NT2/D1 (cell line): ENCODE results near the gene POLR2J2.
"Not testable (repeated sequence)": the region's sequence is repeated elsewhere in the genome, so short reads cannot be mapped to it uniquely, and the experiment has no call there.

Source experiments
- DNase-seq: peaks from one replicate; pipeline ENCODE4 v3.0.0-alpha.2; 2011; ENCODE audit warnings: low read depth, low spot score
- H3K27me3 ChIP-seq: 2 replicates; pipeline ENCODE4 v1.6.0; 2011; ENCODE audit warnings: mild to moderate bottlenecking; ENCODE audit not compliant: insufficient read length, insufficient read depth
- H3K36me3 ChIP-seq: 2 replicates; pipeline ENCODE4 v1.6.1; 2011; ENCODE audit warnings: mild to moderate bottlenecking, low read length, mixed read lengths; ENCODE audit not compliant: insufficient read depth, insufficient read length
- H3K4me1 ChIP-seq: 2 replicates; pipeline ENCODE4 v1.5.1; 2011; ENCODE audit not compliant: insufficient read depth, insufficient read length
- H3K4me3 ChIP-seq: 2 replicates; pipeline ENCODE4 v1.5.1; 2011; ENCODE audit warnings: low read depth; ENCODE audit not compliant: insufficient read length
- H3K9ac ChIP-seq: 2 replicates; pipeline ENCODE4 v1.6.0; 2011; ENCODE audit warnings: low read depth; ENCODE audit not compliant: insufficient read length
- H3K9me3 ChIP-seq: 2 replicates; pipeline ENCODE4 v1.5.1; 2011; ENCODE audit warnings: mild to moderate bottlenecking, low read length; ENCODE audit not compliant: insufficient read depth

The POLR2J2 gene

DNA sequence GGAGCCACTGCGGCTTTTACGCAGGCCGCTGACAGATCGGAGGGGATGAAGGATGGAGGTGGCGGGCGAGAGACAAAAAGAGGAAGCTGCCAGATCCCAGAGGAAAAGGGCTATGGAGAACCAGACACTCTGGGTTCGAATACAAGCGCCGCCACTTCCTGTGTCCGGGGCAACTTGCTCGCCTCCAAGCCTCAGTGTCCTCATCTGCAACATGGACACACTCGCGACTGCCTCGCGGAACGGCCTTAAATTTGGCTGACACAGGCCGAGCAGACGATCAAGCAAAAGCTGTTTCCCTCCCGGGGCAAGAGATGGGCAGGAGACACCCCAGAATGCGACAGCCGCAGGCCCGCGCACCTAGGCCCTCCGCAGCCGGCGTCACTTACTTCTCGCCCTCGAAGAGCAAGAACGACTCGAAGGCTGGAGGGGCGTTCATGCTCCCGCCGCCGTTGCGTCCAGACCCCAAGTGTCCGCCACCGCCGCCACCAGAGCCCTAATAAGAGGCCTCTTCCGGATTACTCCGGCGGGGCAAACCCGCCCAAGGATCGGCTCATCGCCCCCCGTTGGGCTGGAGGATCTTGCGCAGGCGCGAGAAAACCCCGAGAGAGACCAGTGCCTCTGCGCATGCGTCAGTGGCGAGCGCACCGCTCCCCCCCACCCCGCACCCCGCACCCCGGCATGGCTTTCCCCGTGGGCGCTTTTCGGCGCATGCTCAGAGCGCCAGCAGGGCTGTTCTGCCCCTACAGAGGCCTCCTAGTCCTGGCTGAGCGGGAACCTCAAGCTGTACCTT is at the start of gene POLR2J2:
POLR2J2 (minus strand) TSS at position 498 of the 790 bp plus-strand sequence; CDS start at position 436, 62 bp downstream.
- H3K9ac ChIP-seq, H3K27me3 ChIP-seq, DNase-seq, H3K36me3 ChIP-seq, H3K4me3 ChIP-seq, H3K4me1 ChIP-seq, H3K9me3 ChIP-seq: not testable (repeated sequence)

DNA sequence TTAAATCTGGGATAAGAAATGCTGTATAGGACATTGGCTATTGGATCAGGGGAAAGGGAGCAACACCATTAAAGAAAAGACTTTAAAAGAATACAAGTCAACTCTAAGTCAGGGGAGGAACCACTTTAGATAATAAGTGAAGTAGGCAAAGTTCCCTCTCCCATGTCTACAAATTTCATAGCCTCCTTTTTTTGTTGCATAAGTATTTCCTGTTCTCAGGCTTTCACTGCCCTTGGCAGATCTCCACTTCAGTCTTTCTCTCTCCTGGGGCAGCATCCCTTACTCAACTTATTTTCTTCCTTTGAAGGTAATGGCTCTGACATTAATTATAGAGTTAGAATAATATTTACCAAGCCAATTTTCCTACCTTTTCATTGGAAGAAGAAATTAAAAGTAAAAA is 47.0 kb upstream of the POLR2J2 start:
- not testable (repeated sequence) for H3K9ac ChIP-seq, H3K4me3 ChIP-seq, H3K27me3 ChIP-seq, H3K9me3 ChIP-seq, DNase-seq, H3K4me1 ChIP-seq, H3K36me3 ChIP-seq

DNA sequence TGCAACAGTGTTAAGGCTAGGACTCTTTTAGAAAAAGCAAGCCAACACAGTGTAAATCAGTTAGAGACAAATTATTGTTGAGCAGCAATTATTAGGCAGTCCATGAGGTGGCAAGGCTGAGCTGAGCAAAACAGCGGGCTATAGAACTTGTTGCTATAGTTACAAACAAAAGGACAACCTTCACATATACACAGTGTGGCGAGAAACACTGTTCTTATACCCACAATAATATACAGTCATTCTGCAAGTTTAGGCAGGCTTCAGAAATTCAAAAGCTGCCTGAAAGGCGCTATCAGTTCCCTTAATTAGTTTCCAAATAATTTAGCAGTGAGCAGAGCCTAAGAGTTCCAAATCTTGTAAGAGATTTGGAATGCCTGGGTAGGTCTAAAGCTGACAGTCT is 44.3 kb upstream of the POLR2J2 start:
- H3K9ac ChIP-seq, H3K4me1 ChIP-seq, H3K36me3 ChIP-seq, H3K4me3 ChIP-seq, DNase-seq, H3K27me3 ChIP-seq, H3K9me3 ChIP-seq: not testable (repeated sequence)

DNA sequence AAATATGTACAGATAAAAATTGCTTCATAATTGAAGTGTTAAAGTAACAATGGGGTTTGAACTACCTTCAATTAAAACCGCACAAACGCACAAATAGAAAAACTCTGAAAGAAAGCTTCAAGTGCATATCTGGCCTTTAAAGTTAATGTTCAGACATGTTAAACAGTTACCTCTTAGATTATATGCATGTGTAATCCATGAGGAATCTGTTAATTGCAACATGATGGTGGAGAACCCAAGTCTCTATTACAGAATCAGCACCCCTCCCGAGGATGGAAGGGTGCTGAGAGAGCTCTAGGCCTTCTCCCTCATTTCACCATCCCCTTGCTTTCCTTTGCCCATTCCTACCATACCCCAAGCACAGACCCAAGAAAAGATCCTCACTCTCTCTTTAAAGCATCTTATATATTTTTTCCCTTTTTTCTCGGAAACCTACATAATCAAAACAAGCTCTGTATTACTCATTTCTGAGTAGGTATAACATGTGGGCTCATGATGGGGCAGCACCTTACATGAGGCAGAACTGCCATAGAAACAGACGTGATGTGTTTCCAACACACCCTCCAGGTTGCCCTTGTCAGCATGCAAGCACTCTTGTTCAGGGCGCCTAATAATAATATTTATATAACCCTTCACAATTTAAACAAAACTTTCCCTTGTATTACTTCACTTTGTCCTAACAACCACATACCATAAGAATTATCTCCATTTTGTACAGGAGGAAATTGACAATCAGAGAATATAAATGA is 43.5 kb upstream of the POLR2J2 start:
- H3K4me3 ChIP-seq, H3K9me3 ChIP-seq, H3K27me3 ChIP-seq, DNase-seq, H3K4me1 ChIP-seq, H3K36me3 ChIP-seq, H3K9ac ChIP-seq: not testable (repeated sequence)

DNA sequence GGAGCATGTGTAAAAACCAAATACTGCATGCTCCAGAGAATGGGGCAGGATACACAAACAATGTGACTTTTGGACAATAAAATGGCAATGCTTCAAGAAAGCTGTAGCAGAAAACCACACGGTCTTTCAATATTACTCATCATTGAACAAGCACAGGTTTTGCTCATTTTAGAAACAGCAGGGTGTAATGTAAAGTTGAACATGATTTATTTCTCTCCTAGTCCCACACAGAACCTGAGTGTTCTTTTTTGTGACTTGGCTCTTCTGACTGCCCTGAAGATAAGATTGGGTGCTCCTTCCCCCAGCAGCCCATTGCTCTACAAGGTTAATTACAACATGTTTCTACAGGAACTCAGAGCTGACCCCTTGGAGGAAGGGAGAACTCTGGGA is 42.2 kb upstream of the POLR2J2 start:
- H3K9ac ChIP-seq, H3K27me3 ChIP-seq, H3K4me1 ChIP-seq, DNase-seq, H3K36me3 ChIP-seq, H3K4me3 ChIP-seq, H3K9me3 ChIP-seq: not testable (repeated sequence)

DNA sequence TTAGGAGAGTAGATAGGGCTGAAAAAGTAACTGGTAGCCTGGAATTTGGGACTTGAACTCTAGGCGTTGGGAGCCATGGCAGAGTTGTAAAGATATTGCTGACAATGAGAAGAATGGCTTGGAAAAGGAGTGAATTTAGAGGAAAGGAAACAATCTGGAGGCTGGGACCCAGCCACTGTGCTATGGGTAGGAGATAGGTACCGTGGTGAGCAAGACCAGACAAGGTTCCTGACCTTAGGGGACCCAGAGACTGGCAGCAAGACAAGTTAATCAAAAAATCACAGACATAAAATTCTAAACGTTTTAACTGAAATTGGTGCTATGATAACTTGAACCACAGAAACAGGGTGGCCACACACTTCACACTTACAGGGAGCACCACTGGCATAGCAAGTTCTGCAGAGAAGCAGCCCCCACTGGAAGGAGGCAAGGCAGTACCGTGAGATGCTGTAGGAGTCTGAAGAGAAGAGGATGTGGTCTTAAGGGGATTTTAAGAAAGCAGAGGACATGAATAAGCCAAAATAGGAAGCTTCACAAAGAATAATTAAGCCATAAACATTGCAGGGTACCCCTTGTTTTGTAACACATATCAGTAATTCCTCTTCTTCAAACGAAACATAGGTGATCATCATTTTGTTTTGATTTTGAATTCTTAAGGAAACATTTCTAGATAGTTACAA is 41.7 kb upstream of the POLR2J2 start:
- H3K36me3 ChIP-seq, H3K4me3 ChIP-seq, H3K27me3 ChIP-seq, H3K9ac ChIP-seq, H3K4me1 ChIP-seq, DNase-seq, H3K9me3 ChIP-seq: not testable (repeated sequence)

DNA sequence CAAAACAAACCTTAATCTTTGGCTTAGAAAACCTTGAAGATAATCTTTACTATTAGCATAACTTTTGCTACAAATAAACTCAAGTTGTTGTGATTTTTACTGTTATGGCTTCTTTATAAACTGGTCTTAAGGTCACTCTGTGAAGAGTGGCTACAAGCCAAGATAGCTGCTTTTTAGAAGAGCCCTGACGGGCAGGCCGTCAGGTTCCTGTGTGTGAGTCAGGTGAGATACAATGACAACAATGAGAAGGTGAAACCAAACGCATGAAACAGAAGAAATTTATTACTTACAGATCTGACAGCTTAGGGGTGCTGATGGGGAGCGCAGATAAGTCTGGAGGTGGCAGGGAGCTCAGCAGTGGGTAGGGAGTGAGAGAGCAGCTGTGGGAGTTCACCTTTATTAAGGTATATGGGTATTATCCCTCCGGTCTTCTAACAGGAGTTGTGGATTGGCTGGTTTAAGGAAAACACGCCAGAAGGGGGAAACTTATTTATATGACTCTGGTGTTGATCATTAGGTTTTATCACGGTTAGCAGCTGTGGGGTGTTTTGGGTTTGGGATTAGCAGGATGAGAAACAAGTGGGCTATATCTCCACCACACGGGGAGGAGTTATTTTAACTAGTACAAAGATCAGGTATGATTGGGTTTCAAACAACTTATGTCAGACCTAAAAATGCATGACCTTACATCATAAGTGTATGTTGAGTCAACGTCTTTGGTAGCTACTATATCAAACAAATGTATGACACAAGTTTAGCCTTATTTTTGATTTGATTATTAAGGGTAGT is 27.7 kb upstream of the POLR2J2 start:
- H3K27me3 ChIP-seq, H3K4me3 ChIP-seq, H3K9me3 ChIP-seq, H3K4me1 ChIP-seq, H3K9ac ChIP-seq, H3K36me3 ChIP-seq, DNase-seq: not testable (repeated sequence)

DNA sequence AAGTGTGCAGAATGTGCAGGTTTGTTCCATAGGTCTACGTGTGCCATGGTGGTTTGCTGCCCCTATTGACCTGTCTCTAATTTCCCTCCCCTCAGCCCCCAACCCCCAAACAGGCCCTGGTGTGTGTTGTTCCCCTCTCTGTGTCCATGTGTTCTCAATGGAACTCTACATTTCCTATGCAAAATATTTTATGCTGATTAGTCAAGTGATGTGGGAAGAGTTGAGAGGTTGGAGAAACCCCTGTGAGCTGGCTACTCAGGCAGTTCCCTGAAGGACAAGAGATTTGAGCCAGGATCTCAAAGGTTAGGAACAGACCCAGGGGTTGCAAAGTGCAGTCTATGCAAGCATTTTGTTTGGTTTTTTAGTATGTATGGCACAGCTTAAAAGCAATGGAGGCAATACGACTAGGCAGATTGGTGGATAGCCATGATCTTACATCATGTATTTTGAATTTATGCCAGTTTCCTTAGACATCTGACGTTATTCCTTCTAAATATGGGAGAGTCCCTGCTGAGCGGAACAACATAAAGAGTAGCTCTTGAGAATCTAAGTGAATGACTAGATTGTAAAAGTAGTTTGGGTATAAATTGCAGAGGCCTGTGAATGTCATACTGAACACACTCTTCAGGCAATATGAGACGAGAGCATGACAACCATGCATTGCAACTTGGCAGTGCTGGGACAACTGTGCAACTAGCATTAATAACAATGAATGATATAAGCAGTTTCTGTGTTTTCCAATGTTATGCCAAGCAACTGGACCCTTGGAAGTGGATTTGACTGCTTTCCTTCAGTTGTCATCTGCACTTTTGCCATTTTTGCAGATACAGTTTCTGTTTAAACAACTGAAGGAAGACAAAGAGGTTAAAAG is 26.4 kb upstream of the POLR2J2 start:
- H3K9ac ChIP-seq, H3K4me1 ChIP-seq, H3K36me3 ChIP-seq, H3K9me3 ChIP-seq, H3K27me3 ChIP-seq, DNase-seq, H3K4me3 ChIP-seq: not testable (repeated sequence)

DNA sequence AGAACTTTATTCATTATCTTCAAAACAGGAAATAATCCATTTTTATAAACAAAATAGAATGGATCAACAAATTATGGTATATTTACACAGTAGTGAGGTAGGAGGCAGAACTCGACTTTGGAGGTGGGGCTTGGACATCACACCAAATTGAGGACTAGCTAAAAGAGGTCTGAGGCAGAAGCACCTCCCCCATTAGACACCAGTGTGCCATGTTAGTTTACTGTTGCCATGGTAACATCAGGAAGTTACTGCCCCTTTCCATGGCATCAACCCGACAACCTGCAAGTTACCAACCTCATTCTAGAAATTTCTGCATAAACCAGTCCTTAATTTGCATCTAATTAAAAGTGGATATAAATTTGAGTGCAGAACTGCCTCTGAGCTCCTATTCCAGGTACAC is 24.5 kb upstream of the POLR2J2 start:
- not testable (repeated sequence) for H3K9me3 ChIP-seq, H3K4me3 ChIP-seq, DNase-seq, H3K9ac ChIP-seq, H3K4me1 ChIP-seq, H3K27me3 ChIP-seq, H3K36me3 ChIP-seq

DNA sequence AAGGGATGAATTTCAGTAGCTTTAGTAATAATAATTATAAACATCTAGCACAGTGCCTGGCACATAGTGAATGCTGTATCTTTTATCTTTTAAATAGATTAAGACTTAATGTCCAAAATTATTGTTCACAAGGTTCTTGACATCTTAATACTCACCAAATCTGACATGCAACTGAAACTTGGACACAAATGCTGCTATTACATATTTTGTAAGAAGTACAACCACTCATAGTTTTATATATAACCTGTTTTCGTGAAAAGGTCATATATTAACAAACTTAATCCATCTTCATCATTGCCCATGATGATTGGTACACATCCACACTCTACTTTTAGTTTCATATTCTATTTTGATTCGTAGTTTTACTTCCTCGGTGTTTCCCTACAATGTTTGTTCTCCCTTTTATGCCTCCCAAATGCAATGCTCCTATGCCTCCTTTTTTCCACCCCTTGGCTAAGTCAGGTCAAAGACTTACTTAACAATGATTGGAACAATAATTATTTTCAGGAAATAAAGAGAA is 23.6 kb upstream of the POLR2J2 start:
- H3K27me3 ChIP-seq, H3K4me3 ChIP-seq, H3K4me1 ChIP-seq, H3K9me3 ChIP-seq, DNase-seq, H3K9ac ChIP-seq, H3K36me3 ChIP-seq: not testable (repeated sequence)
